ENCODE results near the gene TRMT2A.
A peak's percentile ranks its signal among the peaks of the same experiment; 100 is the strongest.

The TRMT2A gene

GRCh38 chr22:20128902-20129746 is 12.1 kb upstream of the TRMT2A start:
- peaks cover 17% of the 10 kb centered on the region for H3K4me1 ChIP-seq (ENCODE audit: control insufficient read depth, insufficient read depth, low read length, poor library complexity, severe bottlenecking)
- DNase-seq, result peak; percentile 23 to 39 (median 38)
- H3K36me3 ChIP-seq (ENCODE audit: control insufficient read depth, insufficient read depth, low read length), result peaks cover 24% of the 10 kb centered on the region
- no peaks in the 10 kb centered on the region for H3K9me3 ChIP-seq (ENCODE audit: control insufficient read depth, low read length)
- no peaks in the 10 kb centered on the region for H3K27me3 ChIP-seq (replicated peaks; ENCODE audit: control insufficient read depth, insufficient read depth, low read length, poor library complexity, severe bottlenecking)
- H3K4me3 ChIP-seq (ENCODE audit: insufficient read depth, low read depth, low read length, poor library complexity, severe bottlenecking), result no peak overlapping the region
- peak overlapping the region; percentile 14 for H3K27ac ChIP-seq (ENCODE audit: insufficient read depth, low read length, poor library complexity, severe bottlenecking)

GRCh38 chr22:20128619-20128901 is 11.5 kb upstream of the TRMT2A start:
- Histone ChIP-seq H3K27me3 (replicated peaks; ENCODE audit: control insufficient read depth, insufficient read depth, low read length, poor library complexity, severe bottlenecking) (no peaks in the 10 kb centered on the region), H3K4me1 (ENCODE audit: control insufficient read depth, insufficient read depth, low read length, poor library complexity, severe bottlenecking) (peaks cover 17% of the 10 kb centered on the region), H3K27ac (ENCODE audit: insufficient read depth, low read length, poor library complexity, severe bottlenecking) (peak overlapping the region; percentile 14), H3K4me3 (ENCODE audit: insufficient read depth, low read depth, low read length, poor library complexity, severe bottlenecking) (no peak overlapping the region), H3K36me3 (ENCODE audit: control insufficient read depth, insufficient read depth, low read length) (peaks cover 28% of the 10 kb centered on the region), H3K9me3 (ENCODE audit: control insufficient read depth, low read length) (no peaks in the 10 kb centered on the region)
- no peak for DNase-seq

GRCh38 chr22:20127869-20128618 is 11.0 kb upstream of the TRMT2A start:
- H3K4me1 ChIP-seq (ENCODE audit: control insufficient read depth, insufficient read depth, low read length, poor library complexity, severe bottlenecking), result peaks cover 16% of the 10 kb centered on the region
- no peak overlapping the region for H3K27ac ChIP-seq (ENCODE audit: insufficient read depth, low read length, poor library complexity, severe bottlenecking)
- H3K36me3 ChIP-seq (ENCODE audit: control insufficient read depth, insufficient read depth, low read length), result peaks cover 28% of the 10 kb centered on the region
- no peaks in the 10 kb centered on the region for H3K9me3 ChIP-seq (ENCODE audit: control insufficient read depth, low read length)
- DNase-seq, result no peak
- H3K4me3 ChIP-seq (ENCODE audit: insufficient read depth, low read depth, low read length, poor library complexity, severe bottlenecking), result no peak overlapping the region
- H3K27me3 ChIP-seq (replicated peaks; ENCODE audit: control insufficient read depth, insufficient read depth, low read length, poor library complexity, severe bottlenecking), result no peaks in the 10 kb centered on the region

GRCh38 chr22:20127318-20127868 is 10.4 kb upstream of the TRMT2A start:
- DNase-seq, result no peak
- Histone ChIP-seq H3K9me3 (ENCODE audit: control insufficient read depth, low read length) (no peaks in the 10 kb centered on the region), H3K4me1 (ENCODE audit: control insufficient read depth, insufficient read depth, low read length, poor library complexity, severe bottlenecking) (peaks cover 10% of the 10 kb centered on the region), H3K36me3 (ENCODE audit: control insufficient read depth, insufficient read depth, low read length) (peaks cover 29% of the 10 kb centered on the region), H3K27me3 (replicated peaks; ENCODE audit: control insufficient read depth, insufficient read depth, low read length, poor library complexity, severe bottlenecking) (no peaks in the 10 kb centered on the region), H3K27ac (ENCODE audit: insufficient read depth, low read length, poor library complexity, severe bottlenecking) (no peak overlapping the region), H3K4me3 (ENCODE audit: insufficient read depth, low read depth, low read length, poor library complexity, severe bottlenecking) (no peak overlapping the region)

DNA sequence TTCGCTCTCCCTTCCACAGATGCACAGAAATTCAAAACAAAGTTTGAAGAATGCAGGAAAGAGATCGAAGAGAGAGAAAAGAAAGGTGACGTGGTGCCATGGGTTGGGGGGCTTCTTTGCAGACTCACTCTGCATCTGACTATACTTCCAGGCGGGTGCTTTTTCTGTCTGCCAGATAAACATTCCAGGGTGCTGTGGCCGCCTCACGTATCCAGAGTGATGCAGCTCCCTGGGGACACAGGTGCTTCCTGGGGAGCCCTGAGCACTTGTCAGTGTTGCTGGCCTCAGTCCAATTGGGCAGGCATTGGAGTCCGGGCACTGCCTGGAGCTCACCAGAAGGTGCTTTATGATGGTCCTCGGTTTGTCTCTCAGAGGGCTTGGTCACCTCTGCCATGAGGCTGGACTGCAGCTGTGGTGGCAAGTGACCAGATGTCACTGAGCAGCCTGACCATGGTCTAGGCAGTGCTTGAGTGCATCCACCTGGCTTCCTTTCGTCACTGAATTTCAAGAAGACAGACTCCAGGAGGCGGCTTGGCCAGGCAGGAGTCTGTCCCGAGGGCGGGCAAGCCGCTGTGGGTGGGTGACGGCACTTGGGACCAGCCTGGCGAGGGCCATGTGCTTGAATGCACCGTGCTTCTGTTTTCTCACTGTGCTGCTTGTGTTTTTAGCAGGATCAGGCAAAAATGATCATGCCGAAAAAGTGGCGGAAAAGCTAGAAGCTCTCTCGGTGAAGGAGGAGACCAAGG is 9.4 kb upstream of the TRMT2A start:
- Histone ChIP-seq H3K4me3 (ENCODE audit: insufficient read depth, low read depth, low read length, poor library complexity, severe bottlenecking) (no peak overlapping the region), H3K9me3 (ENCODE audit: control insufficient read depth, low read length) (no peaks in the 10 kb centered on the region), H3K27me3 (replicated peaks; ENCODE audit: control insufficient read depth, insufficient read depth, low read length, poor library complexity, severe bottlenecking) (no peaks in the 10 kb centered on the region), H3K36me3 (ENCODE audit: control insufficient read depth, insufficient read depth, low read length) (peaks cover 38% of the 10 kb centered on the region), H3K4me1 (ENCODE audit: control insufficient read depth, insufficient read depth, low read length, poor library complexity, severe bottlenecking) (peaks cover 6% of the 10 kb centered on the region), H3K27ac (ENCODE audit: insufficient read depth, low read length, poor library complexity, severe bottlenecking) (no peak overlapping the region)
- no peak for DNase-seq

GRCh38 chr22:20125201-20126174 is 8.5 kb upstream of the TRMT2A start:
- Histone ChIP-seq H3K27ac (ENCODE audit: insufficient read depth, low read length, poor library complexity, severe bottlenecking) (no peak overlapping the region), H3K4me3 (ENCODE audit: insufficient read depth, low read depth, low read length, poor library complexity, severe bottlenecking) (no peak overlapping the region), H3K27me3 (replicated peaks; ENCODE audit: control insufficient read depth, insufficient read depth, low read length, poor library complexity, severe bottlenecking) (no peaks in the 10 kb centered on the region), H3K36me3 (ENCODE audit: control insufficient read depth, insufficient read depth, low read length) (peaks cover 41% of the 10 kb centered on the region), H3K4me1 (ENCODE audit: control insufficient read depth, insufficient read depth, low read length, poor library complexity, severe bottlenecking) (peaks cover 2% of the 10 kb centered on the region), H3K9me3 (ENCODE audit: control insufficient read depth, low read length) (no peaks in the 10 kb centered on the region)
- DNase-seq, result no peak

GRCh38 chr22:20124083-20124787 is 7.2 kb upstream of the TRMT2A start:
- Histone ChIP-seq H3K36me3 (ENCODE audit: control insufficient read depth, insufficient read depth, low read length) (peaks cover 53% of the 10 kb centered on the region), H3K9me3 (ENCODE audit: control insufficient read depth, low read length) (no peaks in the 10 kb centered on the region), H3K4me1 (ENCODE audit: control insufficient read depth, insufficient read depth, low read length, poor library complexity, severe bottlenecking) (peaks cover 4% of the 10 kb centered on the region), H3K27ac (ENCODE audit: insufficient read depth, low read length, poor library complexity, severe bottlenecking) (peak overlapping the region; percentile 1), H3K27me3 (replicated peaks; ENCODE audit: control insufficient read depth, insufficient read depth, low read length, poor library complexity, severe bottlenecking) (no peaks in the 10 kb centered on the region), H3K4me3 (ENCODE audit: insufficient read depth, low read depth, low read length, poor library complexity, severe bottlenecking) (no peak overlapping the region)
- DNase-seq, result no peak

GRCh38 chr22:20123366-20124082 is 6.5 kb upstream of the TRMT2A start:
- Histone ChIP-seq H3K27me3 (replicated peaks; ENCODE audit: control insufficient read depth, insufficient read depth, low read length, poor library complexity, severe bottlenecking) (no peaks in the 10 kb centered on the region), H3K4me3 (ENCODE audit: insufficient read depth, low read depth, low read length, poor library complexity, severe bottlenecking) (no peak overlapping the region), H3K27ac (ENCODE audit: insufficient read depth, low read length, poor library complexity, severe bottlenecking) (peak overlapping the region; percentile 2), H3K4me1 (ENCODE audit: control insufficient read depth, insufficient read depth, low read length, poor library complexity, severe bottlenecking) (peaks cover 7% of the 10 kb centered on the region), H3K36me3 (ENCODE audit: control insufficient read depth, insufficient read depth, low read length) (peaks cover 55% of the 10 kb centered on the region), H3K9me3 (ENCODE audit: control insufficient read depth, low read length) (no peaks in the 10 kb centered on the region)
- no peak for DNase-seq
